Skeletal muscle tissue (tissue), 4 donors: ENCODE results near the gene C14orf132. TPM values are rescaled to one million over a fixed set of nuclear protein-coding genes. Genes with fewer than 3 reads are reported as not detected.

Source experiments
- H3K27ac ChIP-seq: one replicate; pipeline ENCODE4 v1.7.0; 2013; ENCODE audit warnings: mild to moderate bottlenecking, low read depth, low read length, inconsistent platforms
- H3K27me3 ChIP-seq, 3 donors: one replicate each; pipeline ENCODE4 v1.7.0; 2013; ENCODE audit warnings: low read length in 3 of 3; ENCODE audit not compliant: control insufficient read depth in 3 of 3, insufficient read depth in 3 of 3
- H3K36me3 ChIP-seq, 3 donors: one replicate each; pipeline ENCODE4 v1.7.0; 2013; ENCODE audit warnings: low read length in 3 of 3; ENCODE audit not compliant: control insufficient read depth in 3 of 3, insufficient read depth in 3 of 3
- H3K4me1 ChIP-seq, 3 donors: one replicate each; pipeline ENCODE4 v1.7.0; 2013; ENCODE audit warnings: low read length in 3 of 3, mild to moderate bottlenecking in 3 of 3; ENCODE audit not compliant: control insufficient read depth in 3 of 3, insufficient read depth in 3 of 3
- H3K4me3 ChIP-seq, 3 donors: one replicate each; pipeline ENCODE4 v1.7.0; 2013; ENCODE audit warnings: low read length in 3 of 3
- H3K9ac ChIP-seq, 3 donors: one replicate each; pipeline ENCODE4 v1.7.0; 2013; ENCODE audit warnings: low read length in 3 of 3, mild to moderate bottlenecking in 3 of 3, moderate library complexity in 2 of 3, low read depth in 1 of 3
- H3K9me3 ChIP-seq, 3 donors: one replicate each; pipeline ENCODE4 v1.7.0; 2013; ENCODE audit warnings: low read length in 3 of 3; ENCODE audit not compliant: control insufficient read depth in 3 of 3
- total RNA-seq: library from RNA; depleted of rRNA; stranded (reverse); fragments of >200 nt; gene quantifications from one replicate; pipeline ENCODE4 v1.2.3, GENCODE V29; 2014
- donor health status: Osteomylitis.

Gene C14orf132
- total RNA-seq, 1 donor from 2014 or later = 8.9 TPM

- Histone ChIP-seq H3K4me3 (no peak overlapping the region), H3K27ac (no peak overlapping the region), H3K27me3 (no peaks in the 10 kb centered on the region), H3K36me3 (peaks cover 0 to 2% (median 0%) of the 10 kb centered on the region in 3 donors), H3K9me3 (no peaks in the 10 kb centered on the region), H3K4me1 (peaks cover 5 to 44% (median 16%) of the 10 kb centered on the region in 3 donors), H3K9ac (no peak overlapping the region)
Measured at GRCh38 chr14:96057738-96058137, 18.6 kb downstream of the C14orf132 start.

GRCh38 chr14:96058576-96059200 is 19.5 kb downstream of the C14orf132 start:
- Histone ChIP-seq H3K9ac (no peak overlapping the region), H3K27me3 (no peaks in the 10 kb centered on the region), H3K27ac (no peak overlapping the region), H3K9me3 (no peaks in the 10 kb centered on the region), H3K4me1 (peaks cover 2 to 38% (median 9%) of the 10 kb centered on the region in 3 donors), H3K4me3 (no peak overlapping the region), H3K36me3 (peaks cover 0 to 2% (median 0%) of the 10 kb centered on the region in 3 donors)

- Histone ChIP-seq H3K27me3 (no peaks in the 10 kb centered on the region), H3K9ac (no peak overlapping the region), H3K9me3 (no peaks in the 10 kb centered on the region), H3K4me3 (no peak overlapping the region), H3K27ac (no peak overlapping the region), H3K4me1 (peaks cover 0 to 28% (median under 1%) of the 10 kb centered on the region in 3 donors), H3K36me3 (peaks cover 0 to 2% (median 0%) of the 10 kb centered on the region in 3 donors)
Measured at GRCh38 chr14:96059519-96060135, 20.5 kb downstream of the C14orf132 start.

GRCh38 chr14:96060186-96060933 is 21.2 kb downstream of the C14orf132 start:
- H3K27me3 ChIP-seq = no peaks in the 10 kb centered on the region
- no peak overlapping the region for H3K4me3 ChIP-seq
- H3K36me3 ChIP-seq = peaks cover 0 to 2% (median 0%) of the 10 kb centered on the region in 3 donors
- H3K27ac ChIP-seq = no peak overlapping the region
- H3K9ac ChIP-seq = no peak overlapping the region
- H3K9me3 ChIP-seq = no peaks in the 10 kb centered on the region
- peaks cover 0 to 23% (median 0%) of the 10 kb centered on the region in 3 donors for H3K4me1 ChIP-seq

DNA sequence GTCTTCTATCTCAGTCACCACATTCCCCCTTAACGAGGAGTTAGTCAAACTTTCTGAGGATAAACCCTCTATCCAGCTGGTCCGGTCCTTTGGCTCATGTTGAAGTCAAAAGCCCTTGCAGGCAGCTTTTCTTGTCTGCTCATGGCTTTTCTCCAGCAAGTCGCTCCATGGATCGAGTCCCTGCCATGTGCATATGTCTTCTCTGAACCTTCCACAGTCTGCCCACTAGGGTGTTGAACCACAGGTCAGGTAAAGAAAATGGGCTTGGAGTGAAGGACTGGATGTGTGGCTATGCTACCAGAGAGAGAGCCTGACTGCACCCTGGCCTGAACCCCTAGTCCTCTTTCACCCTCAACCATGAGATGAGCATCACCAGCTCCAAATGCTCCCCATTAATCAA is 22.8 kb downstream of the C14orf132 start:
- no peak overlapping the region for H3K4me3 ChIP-seq
- no peak overlapping the region for H3K9ac ChIP-seq
- H3K27me3 ChIP-seq = peaks cover 0 to 2% (median 0%) of the 10 kb centered on the region in 3 donors
- peaks cover 0 to 2% (median 0%) of the 10 kb centered on the region in 3 donors for H3K36me3 ChIP-seq
- no peak overlapping the region for H3K27ac ChIP-seq
- H3K9me3 ChIP-seq = no peaks in the 10 kb centered on the region
- peaks cover 0 to 12% (median 0%) of the 10 kb centered on the region in 3 donors for H3K4me1 ChIP-seq

GRCh38 chr14:96062506-96062905 is 23.3 kb downstream of the C14orf132 start:
- Histone ChIP-seq H3K9ac (no peak overlapping the region), H3K36me3 (peaks cover 0 to 2% (median 0%) of the 10 kb centered on the region in 3 donors), H3K9me3 (no peaks in the 10 kb centered on the region), H3K27me3 (peaks cover 0 to 4% (median 0%) of the 10 kb centered on the region in 3 donors), H3K4me1 (peaks cover 0 to 12% (median 0%) of the 10 kb centered on the region in 3 donors), H3K27ac (no peak overlapping the region), H3K4me3 (no peak overlapping the region)

DNA sequence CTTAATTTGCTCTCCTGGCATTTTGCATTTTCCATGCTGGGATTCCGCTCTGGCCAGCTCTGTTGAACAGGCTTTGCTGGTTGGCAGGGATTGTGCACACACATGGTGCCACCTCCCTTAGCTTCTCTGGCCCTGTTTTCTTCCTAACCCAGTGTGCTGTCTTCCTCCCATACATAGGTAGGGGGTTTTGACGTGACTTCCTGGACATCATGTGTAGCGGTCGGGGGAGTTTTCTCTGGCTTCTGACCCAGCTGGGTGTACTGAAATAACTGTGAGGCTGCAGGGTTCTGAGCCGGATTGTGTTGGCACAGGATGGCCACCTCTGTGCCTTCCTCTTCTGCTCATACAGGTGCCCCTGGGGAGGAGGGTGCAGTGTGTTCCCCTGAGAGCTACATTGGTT is 25.7 kb downstream of the C14orf132 start:
- peaks cover 0 to 12% (median 0%) of the 10 kb centered on the region in 3 donors for H3K4me1 ChIP-seq
- H3K9me3 ChIP-seq = no peaks in the 10 kb centered on the region
- H3K36me3 ChIP-seq = no peaks in the 10 kb centered on the region
- no peak overlapping the region for H3K9ac ChIP-seq
- H3K4me3 ChIP-seq = no peak overlapping the region
- H3K27me3 ChIP-seq = peaks cover 0 to 4% (median 0%) of the 10 kb centered on the region in 3 donors
- H3K27ac ChIP-seq = no peak overlapping the region

DNA sequence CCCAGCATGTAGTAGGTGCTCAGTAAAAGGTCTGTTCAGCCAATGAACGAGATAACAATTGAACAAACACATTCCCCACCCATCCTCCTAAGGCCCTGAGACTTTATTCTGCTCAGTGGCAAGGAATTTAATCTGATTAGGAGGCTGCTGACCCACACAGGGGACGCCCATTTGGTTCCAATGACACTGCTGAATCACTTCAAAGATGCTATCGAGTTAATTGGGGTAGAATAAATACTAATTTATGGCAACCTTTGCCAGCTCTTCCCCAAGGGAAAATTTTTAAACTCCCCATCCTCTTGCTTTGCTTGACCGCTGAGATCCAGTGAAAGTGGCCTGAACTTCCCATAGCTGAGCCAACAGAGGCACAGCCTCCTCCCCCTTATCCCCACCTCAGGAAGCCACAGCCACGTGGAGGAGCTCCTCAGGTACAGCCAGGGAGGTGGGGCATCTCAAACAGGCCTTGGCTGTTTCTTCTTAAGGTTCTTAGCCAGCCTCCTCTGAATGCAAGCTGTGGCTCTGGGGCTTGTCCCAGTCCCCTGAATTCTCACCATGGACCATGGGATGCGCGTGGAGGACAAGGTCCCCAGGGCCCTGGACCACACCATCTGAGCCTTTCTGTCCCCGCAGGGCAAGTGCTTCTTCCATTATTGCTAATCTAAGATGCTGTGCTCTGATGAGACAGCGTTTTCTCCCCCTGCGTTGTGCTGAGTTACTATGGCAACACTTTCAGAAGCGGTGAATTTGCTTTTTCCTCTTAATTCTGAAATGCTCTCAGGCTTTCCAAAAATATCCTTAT is 26.7 kb downstream of the C14orf132 start:
- Histone ChIP-seq H3K4me1 (peaks cover 0 to 2% (median 0%) of the 10 kb centered on the region in 3 donors), H3K27ac (no peak overlapping the region), H3K4me3 (no peak overlapping the region), H3K9me3 (no peaks in the 10 kb centered on the region), H3K27me3 (peaks cover 0 to 4% (median 0%) of the 10 kb centered on the region in 3 donors), H3K9ac (no peak overlapping the region), H3K36me3 (no peaks in the 10 kb centered on the region)

- H3K9ac ChIP-seq = no peak overlapping the region
- H3K27me3 ChIP-seq = peaks cover 0 to 4% (median 0%) of the 10 kb centered on the region in 3 donors
- H3K9me3 ChIP-seq = no peaks in the 10 kb centered on the region
- peaks cover 0 to 2% (median 0%) of the 10 kb centered on the region in 3 donors for H3K4me1 ChIP-seq
- H3K36me3 ChIP-seq = no peaks in the 10 kb centered on the region
- no peak overlapping the region for H3K4me3 ChIP-seq
- no peak overlapping the region for H3K27ac ChIP-seq
Measured at GRCh38 chr14:96066976-96067375, 27.8 kb downstream of the C14orf132 start.
